GM15510 (cell line): ENCODE data around the gene STN1.

Source experiments
- POLR2A ChIP-seq: IDR thresholded peaks from 3 replicates; pipeline ENCODE4 v1.6.1; 2011; ENCODE audit warnings: borderline replicate concordance; ENCODE audit not compliant: insufficient read length; ENCODE audit errors: extremely low read depth

STN1 gene

DNA sequence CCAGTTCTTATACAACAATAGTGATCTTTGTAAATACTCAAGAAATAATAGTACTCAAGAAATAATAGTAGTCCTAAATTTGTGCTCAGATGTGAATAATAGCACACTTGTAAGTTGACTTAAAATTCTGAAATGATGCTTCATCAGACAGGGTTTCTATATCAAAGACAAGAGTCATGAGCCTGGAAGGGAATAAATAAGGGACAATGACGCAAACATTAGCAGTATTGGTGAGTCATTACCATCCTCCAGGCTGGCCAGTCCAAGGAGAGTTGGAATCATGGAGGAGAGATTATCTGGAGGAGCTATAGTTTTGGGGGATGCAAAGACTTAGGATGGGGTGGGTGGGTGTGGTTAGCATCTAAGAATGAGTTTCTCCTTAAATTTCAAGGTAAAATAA is 56.5 kb downstream of the STN1 start:
- TF ChIP-seq POLR2A, result no peak

- TF ChIP-seq POLR2A, result no peak
These were observed 58.6 kb downstream of the STN1 start for GRCh38 chr10:103859161-103860086.

GRCh38 chr10:103858360-103858759 is 59.6 kb downstream of the STN1 start:
- TF ChIP-seq POLR2A, result no peak

GRCh38 chr10:103856797-103857170 is 61.2 kb downstream of the STN1 start:
- TF ChIP-seq POLR2A, result no peak

GRCh38 chr10:103855852-103856796 is 61.9 kb downstream of the STN1 start:
- no peak for TF ChIP-seq POLR2A

GRCh38 chr10:103855424-103855823 is 62.6 kb downstream of the STN1 start, which contains the start of gene SH3PXD2A:
Gene SH3PXD2A (minus strand): TSS chr10:103855576. CDS start chr10:103855266, 310 bp downstream.
- TF ChIP-seq POLR2A, result no peak

DNA sequence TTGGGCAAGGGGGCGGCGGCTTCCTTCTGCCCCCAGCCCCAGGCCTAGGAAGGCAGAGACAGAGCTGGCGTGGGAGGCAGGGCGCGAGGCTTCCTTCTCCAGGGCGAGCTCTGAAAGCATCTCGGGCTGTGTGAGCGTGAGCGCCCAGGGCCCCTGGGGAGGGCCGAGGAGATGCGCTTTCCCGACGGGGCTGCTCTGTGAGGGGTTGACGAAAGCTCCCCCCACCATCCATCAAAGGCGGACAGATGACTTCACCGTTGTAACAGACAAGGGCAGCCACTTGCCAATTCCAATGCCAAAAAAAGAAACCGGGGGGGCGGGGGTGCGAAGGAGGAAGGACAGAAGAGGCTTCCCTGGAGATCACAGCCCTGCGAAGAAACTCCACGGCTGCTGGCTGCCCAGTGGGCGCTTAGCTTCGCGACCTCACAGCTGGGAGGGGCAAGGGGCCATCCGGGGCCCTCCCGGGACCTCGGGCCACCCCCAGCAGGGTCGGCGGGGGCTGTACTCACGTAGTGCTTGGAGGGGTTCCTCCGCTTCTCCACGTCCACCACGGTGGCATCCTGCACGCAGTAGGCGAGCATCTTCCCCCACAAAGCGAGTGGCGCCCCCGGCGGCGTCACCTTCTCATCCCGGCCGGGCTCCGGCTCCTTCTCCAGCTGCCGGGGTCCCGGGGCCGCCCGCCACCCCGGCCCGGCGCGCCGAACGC is 63.1 kb downstream of the STN1 start:
- TF ChIP-seq POLR2A, result no peak

GRCh38 chr10:103854265-103854685 is 63.7 kb downstream of the STN1 start:
- no peak for TF ChIP-seq POLR2A

DNA sequence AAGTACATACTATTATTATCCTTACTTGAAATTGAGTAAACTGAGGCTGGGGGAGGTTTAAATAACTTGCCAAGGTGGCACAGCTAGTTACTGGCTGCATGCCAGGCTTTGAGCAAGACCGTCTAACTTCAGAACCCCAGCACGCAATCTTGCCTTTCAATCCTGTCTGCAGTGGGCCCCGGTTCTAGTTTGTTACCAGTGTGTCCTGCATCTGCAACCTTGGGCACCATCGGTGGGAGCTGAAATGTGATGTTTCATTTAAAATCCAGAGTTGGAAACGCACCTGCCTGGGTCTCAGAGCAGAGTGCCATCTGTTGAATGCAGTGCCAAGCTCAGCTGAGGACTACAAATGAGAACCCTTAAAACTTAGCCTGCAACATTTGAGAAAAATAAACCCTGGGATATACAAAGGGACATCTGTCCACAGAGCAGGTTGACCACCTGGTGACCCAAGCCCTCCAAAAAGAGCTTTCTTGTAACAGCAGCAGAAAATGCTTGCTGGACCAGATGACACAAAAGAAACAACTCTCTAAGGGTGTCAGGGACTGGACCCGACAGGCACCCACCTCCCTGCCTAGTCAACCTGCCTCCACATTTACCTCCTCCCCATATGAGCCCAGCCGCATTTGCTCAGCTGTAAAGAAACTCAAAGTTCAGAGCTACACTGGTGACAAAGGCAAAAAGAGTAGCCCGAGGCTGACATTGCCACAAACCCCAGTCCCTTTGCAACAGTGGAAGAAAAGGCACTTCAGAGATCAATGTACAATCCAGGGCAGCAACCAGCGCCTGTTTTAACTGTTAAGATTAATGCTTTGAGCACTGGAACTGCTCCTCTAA is 64.3 kb downstream of the STN1 start:
- no peak for TF ChIP-seq POLR2A

DNA sequence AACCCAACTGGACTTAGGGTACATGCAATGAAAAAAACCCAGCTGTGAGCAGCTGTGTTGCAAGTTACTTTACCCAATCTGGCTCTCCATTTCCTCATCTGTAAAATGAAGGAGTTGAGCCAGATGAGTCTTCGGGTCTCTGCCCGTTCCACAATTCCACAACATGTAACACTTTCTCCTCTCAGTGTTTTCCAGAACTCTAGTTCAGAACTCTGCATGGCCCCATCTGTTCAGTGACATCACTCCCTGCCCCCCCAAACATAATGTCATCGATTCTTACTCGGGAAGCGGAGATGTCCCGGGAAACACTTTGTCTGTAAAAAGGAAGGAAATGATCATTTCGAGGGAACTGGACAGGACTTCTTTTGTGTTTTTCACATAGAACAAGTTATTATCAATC is 65.1 kb downstream of the STN1 start:
- no peak for TF ChIP-seq POLR2A

DNA sequence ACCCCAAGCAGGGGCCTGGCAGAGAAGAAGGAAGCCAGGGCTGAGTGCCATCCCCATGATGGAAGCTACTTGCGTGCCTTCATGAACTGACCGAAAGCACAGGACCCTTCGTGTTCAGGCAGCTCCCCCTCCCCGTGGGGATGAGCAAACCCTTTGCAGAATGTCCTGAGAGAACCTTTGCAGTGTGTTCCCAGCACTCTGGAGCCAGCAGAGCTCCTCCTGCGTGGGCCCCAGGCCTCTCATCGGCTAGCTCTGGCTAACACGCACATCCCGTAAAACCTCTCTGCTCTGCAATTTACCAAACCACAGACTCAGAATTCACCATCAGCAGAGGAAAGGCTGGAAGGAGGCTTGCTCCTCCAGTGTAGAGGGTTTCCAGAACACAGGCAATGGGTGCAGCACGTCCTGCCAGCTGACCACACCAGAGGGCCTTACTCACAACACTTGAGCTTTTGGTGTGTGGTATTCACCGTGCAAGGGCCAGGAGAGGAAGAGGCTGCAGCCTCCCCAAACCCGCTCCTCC is 65.7 kb downstream of the STN1 start:
- TF ChIP-seq POLR2A, result no peak

- TF ChIP-seq POLR2A, result no peak
These were observed 66.7 kb downstream of the STN1 start for GRCh38 chr10:103851261-103851660.

DNA sequence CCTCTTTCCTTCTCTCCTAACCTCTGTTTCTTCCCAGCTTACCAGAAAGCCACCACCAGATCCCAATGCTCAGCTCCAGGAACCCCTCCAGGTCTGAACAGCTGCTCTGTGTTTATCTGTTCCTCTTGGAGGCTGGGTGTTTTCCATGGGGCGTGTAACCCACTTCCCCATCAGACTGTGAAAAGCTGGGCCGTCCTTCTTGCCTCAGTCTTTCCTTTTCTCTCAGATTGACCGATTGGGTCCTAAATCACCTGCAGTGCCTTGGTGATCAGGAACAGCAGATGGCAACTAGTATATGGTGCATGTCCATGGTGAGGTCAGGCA is 67.5 kb downstream of the STN1 start:
- no peak for TF ChIP-seq POLR2A
